Measurements from ENCODE around the gene PRPSAP1. TPM values are rescaled to one million over a fixed set of nuclear protein-coding genes. Genes with fewer than 3 reads are reported as not detected.

Gene PRPSAP1
- total and polyA plus RNA-seq, 12 donors = 26.0 to 79.3 (median 43.1) TPM

- intact Hi-C loops (cut with DNase I) = no loop called here
- TF ChIP-seq, protein P1, sequence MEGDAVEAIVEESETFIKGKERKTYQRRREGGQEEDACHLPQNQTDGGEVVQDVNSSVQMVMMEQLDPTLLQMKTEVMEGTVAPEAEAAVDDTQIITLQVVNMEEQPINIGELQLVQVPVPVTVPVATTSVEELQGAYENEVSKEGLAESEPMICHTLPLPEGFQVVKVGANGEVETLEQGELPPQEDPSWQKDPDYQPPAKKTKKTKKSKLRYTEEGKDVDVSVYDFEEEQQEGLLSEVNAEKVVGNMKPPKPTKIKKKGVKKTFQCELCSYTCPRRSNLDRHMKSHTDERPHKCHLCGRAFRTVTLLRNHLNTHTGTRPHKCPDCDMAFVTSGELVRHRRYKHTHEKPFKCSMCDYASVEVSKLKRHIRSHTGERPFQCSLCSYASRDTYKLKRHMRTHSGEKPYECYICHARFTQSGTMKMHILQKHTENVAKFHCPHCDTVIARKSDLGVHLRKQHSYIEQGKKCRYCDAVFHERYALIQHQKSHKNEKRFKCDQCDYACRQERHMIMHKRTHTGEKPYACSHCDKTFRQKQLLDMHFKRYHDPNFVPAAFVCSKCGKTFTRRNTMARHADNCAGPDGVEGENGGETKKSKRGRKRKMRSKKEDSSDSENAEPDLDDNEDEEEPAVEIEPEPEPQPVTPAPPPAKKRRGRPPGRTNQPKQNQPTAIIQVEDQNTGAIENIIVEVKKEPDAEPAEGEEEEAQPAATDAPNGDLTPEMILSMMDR (IDR thresholded peaks at IDR 0.05) = no peak
- no peak for TF ChIP-seq POLR2A (IDR thresholded peaks at IDR 0.05)
- Histone ChIP-seq H3K27me3 (no peaks in the 10 kb centered on the region), H3K27ac (peak overlapping the region in 1 of 5 donors; percentile 49), H3K4me1 (replicated peaks in 1 of 2) (no peaks in the 10 kb centered on the region), H3K4me3 (no peak overlapping the region), H3K9me3 (replicated peaks in 1 of 3) (no peaks in the 10 kb centered on the region), H3K36me3 (replicated peaks in 1 of 2) (no peaks in the 10 kb centered on the region)
- DNase-seq = no peak
- 64 to 76% (median 71%) methylated on average over 5 to 7 of the region's 7 CpGs; no CpG with 5 or more reads in 1 of the 4 donors for WGBS, 4 donors
Observed at GRCh38 chr17:76369804-76370203, 16.1 kb upstream of the PRPSAP1 start.

GRCh38 chr17:76369379-76369778, 15.7 kb upstream of the PRPSAP1 start:
- Histone ChIP-seq H3K27ac (peak overlapping the region in 1 of 5 donors; percentile 49), H3K4me3 (no peak overlapping the region), H3K36me3 (replicated peaks in 1 of 2) (no peaks in the 10 kb centered on the region), H3K9me3 (replicated peaks in 1 of 3) (no peaks in the 10 kb centered on the region), H3K4me1 (replicated peaks in 1 of 2) (no peaks in the 10 kb centered on the region), H3K27me3 (no peaks in the 10 kb centered on the region)
- WGBS, 4 donors = 77 to 85% (median 84%) methylated on average over 6 to 10 of the region's 10 CpGs
- TF ChIP-seq, protein P1 (IDR thresholded peaks at IDR 0.05) = no peak
- no peak for TF ChIP-seq POLR2A (IDR thresholded peaks at IDR 0.05)
- DNase-seq = no peak
- intact Hi-C loops (cut with DNase I) = no loop called here

- no peaks in the 10 kb centered on the region for H3K9me3 ChIP-seq (replicated peaks in 1 of 3)
- no peaks in the 10 kb centered on the region for H3K27me3 ChIP-seq
- intact Hi-C loops (cut with DNase I) = no loop called here
- H3K4me3 ChIP-seq = no peak overlapping the region
- H3K4me1 ChIP-seq (replicated peaks in 1 of 2) = no peaks in the 10 kb centered on the region
- WGBS, 4 donors = 75 to 85% (median 80%) methylated on average over 2 to 11 of the region's 11 CpGs
- H3K36me3 ChIP-seq (replicated peaks in 1 of 2) = no peaks in the 10 kb centered on the region
- no peak for TF ChIP-seq POLR2A (IDR thresholded peaks at IDR 0.05)
- TF ChIP-seq, protein P1 (IDR thresholded peaks at IDR 0.05) = no peak
- H3K27ac ChIP-seq = no peak overlapping the region
- no peak for DNase-seq
Observed at GRCh38 chr17:76368545-76368944, 14.8 kb upstream of the PRPSAP1 start.

- H3K4me1 ChIP-seq (replicated peaks in 1 of 2) = no peaks in the 10 kb centered on the region
- H3K4me3 ChIP-seq = no peak overlapping the region
- no peak for DNase-seq
- TF ChIP-seq POLR2A (IDR thresholded peaks at IDR 0.05) = no peak
- TF ChIP-seq, protein P1 (IDR thresholded peaks at IDR 0.05) = no peak
- intact Hi-C loops (cut with DNase I) = no loop called here
- H3K9me3 ChIP-seq (replicated peaks in 1 of 3) = no peaks in the 10 kb centered on the region
- H3K27ac ChIP-seq = no peak overlapping the region
- no peaks in the 10 kb centered on the region for H3K36me3 ChIP-seq (replicated peaks in 1 of 2)
- H3K27me3 ChIP-seq = no peaks in the 10 kb centered on the region
- 67 to 73% (median 72%) methylated on average over 1 to 6 of the region's 6 CpGs for WGBS, 4 donors
Observed at GRCh38 chr17:76367642-76368041, 13.9 kb upstream of the PRPSAP1 start.

Data from adrenal gland (tissue), 12 donors.